Fibroblast of lung (primary cell): ENCODE measurements around the gene ROR2. TPM values are rescaled to one million over a fixed set of nuclear protein-coding genes. Genes with fewer than 3 reads are reported as not detected.

ENCODE experiments used
- DNase-seq, 2 donors: peaks; one replicate each; pipeline versions ENCODE4 v3.0.0 to v3.0.0-alpha.2; 2010; ENCODE audit warnings: low read depth in 2 of 2
- H2AFZ ChIP-seq: 2 replicates; pipeline ENCODE4 v1.5.1; 2012; ENCODE audit warnings: low read length, control low read depth, inconsistent platforms
- H3K27ac ChIP-seq: 2 replicates; pipeline ENCODE4 v1.5.1; 2011; ENCODE audit warnings: low read length, control low read depth; ENCODE audit not compliant: insufficient read depth
- H3K27me3 ChIP-seq: 2 replicates; pipeline ENCODE4 v1.5.1; 2011; ENCODE audit warnings: mild to moderate bottlenecking, low read length; ENCODE audit not compliant: control insufficient read depth, insufficient read depth
- H3K36me3 ChIP-seq: 2 replicates; pipeline ENCODE4 v1.5.1; 2011; ENCODE audit warnings: low read length; ENCODE audit not compliant: control insufficient read depth, insufficient read depth
- H3K4me1 ChIP-seq: 2 replicates; pipeline ENCODE4 v1.5.1; 2011; ENCODE audit warnings: low read length; ENCODE audit not compliant: control insufficient read depth, insufficient read depth; ENCODE audit errors: extremely low read depth
- H3K4me2 ChIP-seq: 2 replicates; pipeline ENCODE4 v1.5.1; 2011; ENCODE audit warnings: low read length, control low read depth; ENCODE audit not compliant: insufficient read depth; ENCODE audit errors: extremely low read depth
- H3K4me3 ChIP-seq, 4 experiments: fragments of 200-600 bp in 1 of 4; sonication (generic) in 1 of 4; replicated peaks in 1 of 4; 2 replicates each; pipeline ENCODE4 v1.5.1; 2011 to 2016; ENCODE audit warnings: low read length in 4 of 4, low read depth in 3 of 4, mild to moderate bottlenecking in 3 of 4, control low read depth in 2 of 4, inconsistent platforms in 1 of 4, mixed read lengths in 1 of 4; ENCODE audit not compliant: insufficient read depth in 1 of 4; ENCODE audit errors: control extremely low read depth in 1 of 4
- H3K79me2 ChIP-seq: 2 replicates; pipeline ENCODE4 v1.5.1; 2012; ENCODE audit warnings: mild to moderate bottlenecking, low read length, inconsistent platforms; ENCODE audit not compliant: control insufficient read depth, insufficient read depth
- H3K9ac ChIP-seq: 2 replicates; pipeline ENCODE4 v1.5.1; 2011; ENCODE audit warnings: mild to moderate bottlenecking, low read length, control low read depth; ENCODE audit not compliant: insufficient read depth
- H3K9me3 ChIP-seq: 2 replicates; pipeline ENCODE4 v1.5.1; 2012; ENCODE audit warnings: low read depth, low read length; ENCODE audit not compliant: control insufficient read depth, insufficient read depth
- H4K20me1 ChIP-seq: 2 replicates; pipeline ENCODE4 v1.5.1; 2011; ENCODE audit warnings: low read length; ENCODE audit not compliant: control insufficient read depth, insufficient read depth; ENCODE audit errors: extremely low read depth
- EZH2 ChIP-seq: IDR thresholded peaks from 2 replicates; pipeline ENCODE4 v1.5.1; 2012; ENCODE audit warnings: low read length, control low read depth, mild to moderate bottlenecking; ENCODE audit errors: missing control alignments
- polyA plus RNA-seq, 2 donors: library from polyadenylated mRNA; depleted of rRNA in 1 of 2; stranded (reverse) in 1 of 2; unstranded in 1 of 2; fragments of >200 nt; gene quantifications; 2 replicates each; pipeline ENCODE4 v1.2.1, GENCODE V29; 2011 to 2012; ENCODE audit warnings: missing spikeins in 1 of 2
- total RNA-seq: library from RNA; depleted of rRNA; stranded (reverse); fragments of >200 nt; gene quantifications from 2 replicates; pipeline ENCODE4 v1.2.1, GENCODE V29; 2014
- TF ChIP-seq, protein P1 (sequence below), 2 donors: IDR thresholded peaks in 1 of 2; conservative IDR thresholded peaks in 1 of 2; 1 replicate in 1 of 2; 2 replicates in 1 of 2; pipeline ENCODE4 v1.5.1; 2011 to 2012; ENCODE audit warnings: low read length in 2 of 2, control low read depth in 1 of 2, inconsistent platforms in 1 of 2, low read depth in 1 of 2, mild to moderate bottlenecking in 1 of 2

Gene ROR2
- total and polyA plus RNA-seq, 2 donors (not counting 1 experiment from before 2014, with no cell fraction given), result 2.3 to 27.9 TPM

DNA sequence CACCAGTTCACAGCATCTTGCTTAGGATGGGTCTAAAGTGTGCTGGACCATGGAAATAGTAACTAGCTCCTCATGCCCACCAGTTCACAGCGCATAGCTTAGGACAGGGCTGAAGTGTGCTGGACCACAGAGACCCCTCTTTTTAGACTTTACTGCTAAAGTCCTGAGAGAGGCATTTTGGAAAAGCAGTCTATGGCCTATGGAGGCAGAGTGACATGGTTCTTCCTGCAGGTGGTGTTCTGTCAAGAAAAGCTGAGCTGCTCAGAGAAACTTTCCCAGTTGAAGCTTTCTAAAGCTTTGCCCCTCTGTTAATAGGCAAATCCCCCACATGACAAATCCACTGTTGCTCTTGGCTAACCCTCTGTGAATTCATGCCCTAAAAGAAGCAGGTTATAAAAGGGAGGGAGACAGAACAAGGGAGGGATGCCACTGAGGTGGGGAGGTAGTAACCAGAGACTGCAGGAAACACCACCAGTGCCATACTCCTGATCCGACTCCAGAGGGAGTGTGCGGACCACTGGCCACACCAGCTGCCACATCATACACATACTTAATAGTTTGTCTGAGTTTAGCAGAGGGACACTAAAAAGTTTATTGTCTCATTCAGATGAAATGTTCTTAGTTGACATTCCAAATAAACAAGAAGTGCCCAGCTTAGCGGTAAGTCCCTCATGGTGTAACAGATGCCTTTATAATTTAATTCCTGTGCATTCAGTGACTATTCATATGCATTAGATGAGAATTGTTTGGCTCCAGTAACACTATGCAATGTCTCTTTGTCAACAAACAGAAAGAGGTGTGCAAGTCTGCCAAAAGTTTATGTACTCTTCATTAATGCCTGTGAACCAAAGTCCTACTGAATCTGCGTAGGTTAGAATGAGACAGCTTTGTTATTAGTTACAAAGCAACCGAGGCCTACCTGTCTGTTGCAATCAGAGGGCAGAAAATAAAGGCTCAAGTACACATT lies 290.2 kb downstream of the ROR2 start:
- no peaks in the 10 kb centered on the region for H4K20me1 ChIP-seq
- no peaks in the 10 kb centered on the region for H3K36me3 ChIP-seq
- no peak overlapping the region for H3K4me3 ChIP-seq
- no peaks in the 10 kb centered on the region for H3K9me3 ChIP-seq
- no peak overlapping the region for H3K27ac ChIP-seq
- no peak overlapping the region for H3K4me2 ChIP-seq
- H3K4me1 ChIP-seq, result no peaks in the 10 kb centered on the region
- TF ChIP-seq EZH2, result no peak
- TF ChIP-seq, protein P1, sequence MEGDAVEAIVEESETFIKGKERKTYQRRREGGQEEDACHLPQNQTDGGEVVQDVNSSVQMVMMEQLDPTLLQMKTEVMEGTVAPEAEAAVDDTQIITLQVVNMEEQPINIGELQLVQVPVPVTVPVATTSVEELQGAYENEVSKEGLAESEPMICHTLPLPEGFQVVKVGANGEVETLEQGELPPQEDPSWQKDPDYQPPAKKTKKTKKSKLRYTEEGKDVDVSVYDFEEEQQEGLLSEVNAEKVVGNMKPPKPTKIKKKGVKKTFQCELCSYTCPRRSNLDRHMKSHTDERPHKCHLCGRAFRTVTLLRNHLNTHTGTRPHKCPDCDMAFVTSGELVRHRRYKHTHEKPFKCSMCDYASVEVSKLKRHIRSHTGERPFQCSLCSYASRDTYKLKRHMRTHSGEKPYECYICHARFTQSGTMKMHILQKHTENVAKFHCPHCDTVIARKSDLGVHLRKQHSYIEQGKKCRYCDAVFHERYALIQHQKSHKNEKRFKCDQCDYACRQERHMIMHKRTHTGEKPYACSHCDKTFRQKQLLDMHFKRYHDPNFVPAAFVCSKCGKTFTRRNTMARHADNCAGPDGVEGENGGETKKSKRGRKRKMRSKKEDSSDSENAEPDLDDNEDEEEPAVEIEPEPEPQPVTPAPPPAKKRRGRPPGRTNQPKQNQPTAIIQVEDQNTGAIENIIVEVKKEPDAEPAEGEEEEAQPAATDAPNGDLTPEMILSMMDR (conservative IDR thresholded peaks at IDR 0.05 in 1 of 2, IDR thresholded peaks at IDR 0.05 in 1 of 2; ENCODE audit: low read depth in 1 of 2, low read length in 2 of 2), result peak; percentile 53 to 85
- peaks cover 2% of the 10 kb centered on the region for H3K27me3 ChIP-seq
- no peak overlapping the region for H3K9ac ChIP-seq
- peak; percentile 35 to 49 for DNase-seq
- H3K79me2 ChIP-seq, result no peaks in the 10 kb centered on the region
- H2AFZ ChIP-seq, result no peak overlapping the region

DNA sequence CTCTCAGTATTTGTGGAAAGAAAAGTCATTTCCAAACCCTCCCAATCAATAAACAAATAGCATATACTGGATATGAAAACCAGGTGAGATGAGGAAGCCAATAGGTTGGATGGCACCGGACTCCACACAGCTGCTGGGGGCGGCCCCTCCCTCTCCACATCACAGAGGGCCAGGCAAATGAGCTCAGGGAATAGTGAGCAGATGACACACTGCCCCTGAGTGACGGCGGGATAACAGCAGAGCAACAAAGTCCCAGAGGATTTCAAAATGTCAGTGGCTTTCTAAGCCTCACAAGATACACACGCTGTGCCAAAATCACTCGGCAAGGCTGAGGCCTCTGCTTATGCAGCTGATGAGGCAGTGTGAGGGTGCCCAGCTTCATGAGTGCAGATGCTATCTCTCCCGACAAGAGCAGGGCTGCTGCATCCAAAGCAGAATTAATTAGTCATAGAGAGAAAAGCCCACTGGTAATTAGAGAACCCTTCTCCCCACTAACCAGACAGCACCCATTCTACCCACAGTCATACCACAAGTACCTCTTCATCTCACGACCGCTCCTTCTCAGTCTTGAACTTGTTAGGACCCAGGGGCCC lies 291.4 kb downstream of the ROR2 start:
- no peak for DNase-seq
- TF ChIP-seq, protein P1 (conservative IDR thresholded peaks at IDR 0.05 in 1 of 2, IDR thresholded peaks at IDR 0.05 in 1 of 2; ENCODE audit: low read depth in 1 of 2, low read length in 2 of 2), result no peak
- TF ChIP-seq EZH2, result no peak
- no peak overlapping the region for H3K4me2 ChIP-seq

DNA sequence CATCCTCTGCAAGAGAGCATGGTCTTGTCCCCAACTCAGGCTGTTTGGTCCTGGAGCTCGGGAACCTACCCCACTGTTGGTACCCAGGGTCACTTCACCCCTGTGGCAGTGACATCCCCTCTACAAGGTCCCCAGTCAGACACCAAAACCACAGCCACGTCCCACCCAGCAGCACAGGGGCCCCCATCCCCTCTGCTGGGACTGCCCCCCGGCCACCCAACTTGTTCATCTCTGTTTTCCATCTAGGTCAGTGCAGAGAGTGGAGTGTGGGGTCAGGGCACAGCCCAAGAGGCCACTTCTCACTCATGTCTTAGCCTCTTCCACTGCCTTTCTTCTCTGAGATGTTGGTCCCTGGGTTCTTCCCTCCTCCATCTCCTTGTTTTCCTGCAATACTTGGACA lies 292.5 kb downstream of the ROR2 start:
- Histone ChIP-seq H2AFZ (no peak overlapping the region), H3K79me2 (no peaks in the 10 kb centered on the region), H3K4me3 (no peak overlapping the region), H4K20me1 (no peaks in the 10 kb centered on the region), H3K4me2 (no peak overlapping the region), H3K36me3 (no peaks in the 10 kb centered on the region), H3K27me3 (no peaks in the 10 kb centered on the region), H3K9ac (no peak overlapping the region), H3K4me1 (no peaks in the 10 kb centered on the region), H3K9me3 (no peaks in the 10 kb centered on the region), H3K27ac (no peak overlapping the region)
- no peak for TF ChIP-seq EZH2
- TF ChIP-seq, protein P1 (conservative IDR thresholded peaks at IDR 0.05 in 1 of 2, IDR thresholded peaks at IDR 0.05 in 1 of 2; ENCODE audit: low read depth in 1 of 2, low read length in 2 of 2), result no peak
- no peak for DNase-seq

More for the DNA sequence above, 291.4 kb downstream of the ROR2 start:
- no peak overlapping the region for H3K4me3 ChIP-seq
- no peaks in the 10 kb centered on the region for H3K79me2 ChIP-seq
- no peaks in the 10 kb centered on the region for H3K4me1 ChIP-seq
- no peak overlapping the region for H2AFZ ChIP-seq
- no peaks in the 10 kb centered on the region for H3K36me3 ChIP-seq
- H3K27me3 ChIP-seq, result no peaks in the 10 kb centered on the region
- no peak overlapping the region for H3K9ac ChIP-seq
- H3K9me3 ChIP-seq, result no peaks in the 10 kb centered on the region
- H4K20me1 ChIP-seq, result no peaks in the 10 kb centered on the region
- H3K27ac ChIP-seq, result no peak overlapping the region
